RCC 7860 (cell line): ENCODE measurements around the gene PSMC6.

Source experiments
- DNase-seq: peaks from one replicate; pipeline ENCODE4 v3.0.0-alpha.2; 2015; ENCODE audit warnings: low spot score
- FAIRE-seq: peaks from 2 replicates; lab custom pipeline; 2012; peaks lifted over from hg19 to GRCh38; lab: Jason Lieb, UNC

Gene PSMC6

GRCh38 chr14:52776816-52777215 is 69.8 kb downstream of the PSMC6 start:
- FAIRE-seq (no peak), DNase-seq (no peak)
